ENCODE data around the gene EGFLAM.

The EGFLAM gene

GRCh38 chr5:38226091-38226490 lies 32.3 kb upstream of the EGFLAM start:
- Histone ChIP-seq H3K36me3 (replicated peaks) (no peaks in the 10 kb centered on the region), H3K4me3 (ENCODE audit: low read depth, low read length) (no peak overlapping the region), H3K27ac (no peak overlapping the region), H3K27me3 (replicated peaks) (no peaks in the 10 kb centered on the region)
- in situ Hi-C loops (cut with HindIII; ENCODE audit: low pct_ligation_motif_present, low sequenced_read_pairs) = no loop called here
- no peak for DNase-seq
- TF ChIP-seq CTCF (IDR thresholded peaks at IDR 0.05; ENCODE audit: low read depth, low read length, missing control alignments) = no peak

DNA sequence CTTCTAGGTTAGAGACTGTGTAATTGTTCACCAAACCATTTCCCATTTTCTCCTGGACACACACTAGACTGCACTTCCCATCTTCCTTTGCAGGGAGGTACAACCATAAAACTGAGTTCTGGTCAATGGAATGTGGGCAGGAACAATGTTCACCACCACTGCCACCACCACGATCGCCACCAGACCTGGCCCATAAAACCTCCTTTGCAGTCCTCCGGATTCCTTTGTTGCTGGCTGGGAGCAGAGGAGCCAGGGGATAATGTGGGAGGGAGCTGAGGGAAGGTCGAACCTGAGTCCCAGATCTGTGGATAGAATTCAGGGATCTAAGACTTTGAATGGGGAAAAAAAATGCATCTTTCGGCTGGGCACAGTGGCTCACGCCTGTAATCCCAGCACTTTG lies 29.4 kb upstream of the EGFLAM start:
- Histone ChIP-seq H3K4me3 (ENCODE audit: low read depth, low read length) (no peak overlapping the region), H3K27me3 (replicated peaks) (no peaks in the 10 kb centered on the region), H3K27ac (no peak overlapping the region), H3K36me3 (replicated peaks) (no peaks in the 10 kb centered on the region)
- no peak for DNase-seq
- in situ Hi-C loops (cut with HindIII; ENCODE audit: low pct_ligation_motif_present, low sequenced_read_pairs) = no loop called here
- TF ChIP-seq CTCF (IDR thresholded peaks at IDR 0.05; ENCODE audit: low read depth, low read length, missing control alignments) = no peak

GRCh38 chr5:38234737-38235136 lies 23.6 kb upstream of the EGFLAM start:
- no peak for DNase-seq
- Histone ChIP-seq H3K4me3 (ENCODE audit: low read depth, low read length) (no peak overlapping the region), H3K27me3 (replicated peaks) (no peaks in the 10 kb centered on the region), H3K36me3 (replicated peaks) (no peaks in the 10 kb centered on the region), H3K27ac (no peak overlapping the region)
- TF ChIP-seq CTCF (IDR thresholded peaks at IDR 0.05; ENCODE audit: low read depth, low read length, missing control alignments) = no peak
- in situ Hi-C loops (cut with HindIII; ENCODE audit: low pct_ligation_motif_present, low sequenced_read_pairs) = no loop called here

- Histone ChIP-seq H3K27ac (no peak overlapping the region), H3K27me3 (replicated peaks) (no peaks in the 10 kb centered on the region), H3K4me3 (ENCODE audit: low read depth, low read length) (no peak overlapping the region), H3K36me3 (replicated peaks) (no peaks in the 10 kb centered on the region)
- DNase-seq = no peak
- TF ChIP-seq CTCF (IDR thresholded peaks at IDR 0.05; ENCODE audit: low read depth, low read length, missing control alignments) = no peak
- in situ Hi-C loops (cut with HindIII; ENCODE audit: low pct_ligation_motif_present, low sequenced_read_pairs) = no loop called here
These were observed 20.7 kb upstream of the EGFLAM start for GRCh38 chr5:38237681-38238080.

GRCh38 chr5:38240212-38240611 lies 18.1 kb upstream of the EGFLAM start:
- DNase-seq = no peak
- in situ Hi-C loops (cut with HindIII; ENCODE audit: low pct_ligation_motif_present, low sequenced_read_pairs) = no loop called here
- no peak overlapping the region for H3K4me3 ChIP-seq (ENCODE audit: low read depth, low read length)
- no peaks in the 10 kb centered on the region for H3K36me3 ChIP-seq (replicated peaks)
- no peaks in the 10 kb centered on the region for H3K27me3 ChIP-seq (replicated peaks)
- TF ChIP-seq CTCF (IDR thresholded peaks at IDR 0.05; ENCODE audit: low read depth, low read length, missing control alignments) = no peak
- H3K27ac ChIP-seq = no peak overlapping the region

GRCh38 chr5:38241655-38242054 lies 16.7 kb upstream of the EGFLAM start:
- no peak for TF ChIP-seq CTCF (IDR thresholded peaks at IDR 0.05; ENCODE audit: low read depth, low read length, missing control alignments)
- H3K27me3 ChIP-seq (replicated peaks) = no peaks in the 10 kb centered on the region
- no peak overlapping the region for H3K4me3 ChIP-seq (ENCODE audit: low read depth, low read length)
- H3K27ac ChIP-seq = no peak overlapping the region
- in situ Hi-C loops (cut with HindIII; ENCODE audit: low pct_ligation_motif_present, low sequenced_read_pairs) = no loop called here
- DNase-seq = no peak
- no peaks in the 10 kb centered on the region for H3K36me3 ChIP-seq (replicated peaks)

All from brain microvascular endothelial cell (primary cell).